HAP-1 (cell line): Measurements from ENCODE around the gene NOL4L.

Experiments used
- DNase-seq, 2 experiments: peaks; one replicate each; pipeline ENCODE4 v3.0.0-alpha.2; 2016 to 2020; ENCODE audit warnings: low spot score in 2 of 2
- H3K27me3 ChIP-seq: fragments of 250-450 bp; sonication (Bioruptor Pico); 2 replicates; pipeline ENCODE4 v1.5.1; 2020; ENCODE audit warnings: low read depth, mild to moderate bottlenecking, moderate library complexity
- H3K36me3 ChIP-seq: fragments of 250-450 bp; sonication (Bioruptor Pico); replicated peaks from 2 replicates; pipeline ENCODE4 v1.5.1; 2020; ENCODE audit warnings: mild to moderate bottlenecking
- H3K4me1 ChIP-seq: fragments of 250-450 bp; sonication (Bioruptor Pico); 2 replicates; pipeline ENCODE4 v1.5.1; 2020; ENCODE audit warnings: mild to moderate bottlenecking
- H3K4me3 ChIP-seq: fragments of 250-450 bp; sonication (Bioruptor Pico); 2 replicates; pipeline ENCODE4 v1.5.1; 2020; ENCODE audit warnings: mild to moderate bottlenecking, moderate library complexity
- H3K9me3 ChIP-seq: fragments of 250-450 bp; sonication (Bioruptor Pico); 2 replicates; pipeline ENCODE4 v1.5.1; 2020; ENCODE audit warnings: mild to moderate bottlenecking, moderate library complexity
- in situ Hi-C: fragments of 300-500 bp; cut with MboI; formaldehyde crosslinking; loops from 3 replicates; pipeline ENCODE4 v1.14.3; 2020; ENCODE audit warnings: low sequenced_read_pairs, inconsistent platforms, mixed read lengths

The NOL4L gene, protein sequence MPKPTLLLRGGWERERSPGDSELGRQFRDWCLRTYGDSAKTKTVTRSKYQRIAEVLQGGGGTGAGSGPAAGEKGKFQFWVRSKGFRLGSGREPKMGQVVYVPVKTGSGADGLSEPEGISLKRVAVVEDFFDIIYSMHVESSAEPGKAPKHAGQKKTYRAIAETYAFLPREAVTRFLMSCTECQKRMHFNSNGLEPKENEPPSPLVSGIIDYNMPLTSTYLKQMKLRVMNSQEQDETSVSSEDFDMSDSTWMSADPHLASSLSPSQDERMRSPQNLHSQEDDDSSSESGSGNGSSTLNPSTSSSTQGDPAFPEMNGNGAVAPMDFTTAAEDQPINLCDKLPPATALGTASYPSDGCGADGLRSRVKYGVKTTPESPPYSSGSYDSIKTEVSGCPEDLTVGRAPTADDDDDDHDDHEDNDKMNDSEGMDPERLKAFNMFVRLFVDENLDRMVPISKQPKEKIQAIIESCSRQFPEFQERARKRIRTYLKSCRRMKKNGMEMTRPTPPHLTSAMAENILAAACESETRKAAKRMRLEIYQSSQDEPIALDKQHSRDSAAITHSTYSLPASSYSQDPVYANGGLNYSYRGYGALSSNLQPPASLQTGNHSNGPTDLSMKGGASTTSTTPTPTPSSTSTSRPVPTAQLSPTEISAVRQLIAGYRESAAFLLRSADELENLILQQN

DNA sequence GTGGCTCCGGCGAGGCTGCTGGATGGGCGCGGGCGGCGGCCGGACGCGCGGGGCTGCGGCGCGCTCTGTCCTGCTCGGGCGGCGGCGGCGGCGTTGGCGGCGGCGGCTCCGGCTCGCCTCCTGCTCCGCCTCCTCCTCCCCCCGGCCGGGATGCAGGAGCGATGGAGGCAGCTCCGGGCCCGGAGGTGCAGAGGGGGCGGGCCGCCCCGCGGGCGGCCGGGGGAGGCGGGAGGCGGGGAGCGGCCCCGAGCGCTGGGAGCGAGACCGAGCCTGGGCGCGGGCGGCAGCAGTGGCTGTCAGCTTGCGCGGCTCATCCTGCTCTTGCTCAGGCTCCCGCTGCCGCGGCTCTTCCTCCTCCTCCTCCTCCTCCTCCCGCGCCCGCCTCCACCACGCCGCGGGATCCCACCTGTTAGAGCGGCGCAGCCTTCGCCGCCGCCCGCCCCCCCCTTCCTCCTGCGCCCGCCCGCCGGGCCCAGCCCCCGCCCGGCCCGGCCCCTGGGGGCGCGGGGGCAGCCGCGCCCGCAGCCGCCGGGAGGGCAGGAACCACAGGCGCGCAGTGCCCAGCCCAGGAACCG is at the start of gene NOL4L:
Gene NOL4L (minus strand): TSS at position 323 of the 575 bp plus-strand sequence. CDS start 443 bp downstream, outside the sequence.
- DNase-seq: peak in 1 of 2 experiments; percentile 56
- H3K4me1 ChIP-seq: no peaks in the 10 kb centered on the region
- peak within 1 kb of the TSS; percentile 46 for H3K4me3 ChIP-seq
- no peaks in the 10 kb centered on the region for H3K36me3 ChIP-seq
- in situ Hi-C loops: no loop called here
- no peaks in the 10 kb centered on the region for H3K9me3 ChIP-seq
- H3K27me3 ChIP-seq: peaks cover 10% of the 10 kb centered on the region

DNA sequence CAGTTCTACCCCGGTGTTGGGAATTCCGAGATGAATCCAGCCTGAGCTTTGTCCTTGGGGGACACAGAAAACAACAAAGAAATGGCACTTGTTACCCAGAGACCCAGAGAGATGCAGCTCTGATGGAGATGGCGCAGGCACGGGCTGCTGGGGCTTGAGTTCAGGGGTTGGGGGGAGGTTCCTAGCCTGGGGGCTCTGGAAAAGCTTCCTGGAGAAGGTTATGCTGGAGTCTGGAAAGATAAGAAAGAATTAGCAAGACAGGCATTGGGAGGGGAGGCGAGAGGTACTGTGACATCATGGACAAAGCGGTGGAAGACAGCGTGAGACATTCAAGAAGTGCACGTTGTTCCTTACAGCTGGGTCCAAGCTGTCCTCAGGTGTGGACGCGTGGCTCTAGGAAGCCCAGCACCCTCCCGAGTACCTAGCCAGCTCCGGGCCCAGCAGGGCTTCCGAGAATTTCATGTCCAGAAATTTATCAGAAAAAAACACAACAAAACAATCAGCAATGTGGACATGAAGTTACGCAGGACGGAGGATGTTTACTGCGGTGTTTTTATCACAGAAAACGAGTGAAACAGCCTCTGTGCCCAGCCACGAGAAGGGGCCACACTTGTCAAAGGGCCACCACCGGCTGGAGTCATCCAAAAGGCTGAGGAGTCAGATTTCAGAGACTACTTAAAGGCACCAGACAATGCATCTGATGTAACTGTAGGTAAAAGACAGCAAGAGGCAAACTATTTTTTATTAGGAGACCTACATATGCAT is 49.1 kb upstream of the NOL4L start:
- no peaks in the 10 kb centered on the region for H3K9me3 ChIP-seq
- no peaks in the 10 kb centered on the region for H3K4me1 ChIP-seq
- H3K4me3 ChIP-seq: no peak overlapping the region
- H3K36me3 ChIP-seq: no peaks in the 10 kb centered on the region
- DNase-seq: no peak
- H3K27me3 ChIP-seq: no peaks in the 10 kb centered on the region
- in situ Hi-C loops: no loop called here

DNA sequence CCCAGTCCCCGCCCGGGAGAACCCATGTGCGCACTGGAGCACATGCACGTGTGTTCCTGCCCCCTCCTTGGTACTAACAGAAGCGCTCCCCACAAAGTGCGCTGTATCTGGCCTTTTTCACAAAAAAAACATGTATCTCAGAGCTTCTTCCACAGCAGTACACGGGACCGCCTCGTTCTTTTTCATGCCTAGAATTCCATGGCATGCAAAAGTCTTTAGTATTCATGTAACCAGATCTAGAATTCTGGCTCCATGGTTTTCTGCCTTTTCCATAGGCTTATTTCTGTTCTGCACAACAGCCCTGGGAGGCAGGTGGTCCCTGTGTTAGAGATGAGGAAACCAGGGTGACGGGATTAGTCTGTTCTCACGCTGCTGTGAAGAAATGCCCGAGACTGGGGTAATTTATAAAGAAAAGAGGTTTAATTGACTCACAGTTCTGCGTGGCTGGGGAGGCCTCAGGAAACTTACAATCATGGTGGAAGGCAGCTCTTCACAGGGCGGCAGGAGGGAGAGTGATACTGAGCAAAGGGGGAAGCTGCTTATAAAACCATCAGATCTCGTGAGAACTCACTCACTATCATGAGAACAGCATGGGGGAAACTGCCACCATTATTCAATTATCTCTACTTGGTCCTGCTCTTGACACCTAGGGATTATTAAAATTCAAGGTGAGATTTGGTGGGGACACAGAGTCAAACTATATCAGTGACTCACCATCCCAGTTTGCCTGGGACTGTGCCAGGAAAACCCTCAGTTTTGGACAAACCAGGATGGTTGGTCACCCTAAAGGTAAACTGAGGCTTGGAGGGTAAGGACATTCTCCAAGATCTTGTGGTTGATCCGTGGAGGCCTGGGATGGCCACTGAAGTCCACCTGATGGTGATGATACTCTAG is 47.6 kb upstream of the NOL4L start:
- in situ Hi-C loops: no loop called here
- Histone ChIP-seq H3K27me3 (no peaks in the 10 kb centered on the region), H3K9me3 (no peaks in the 10 kb centered on the region), H3K4me1 (no peaks in the 10 kb centered on the region), H3K36me3 (no peaks in the 10 kb centered on the region), H3K4me3 (no peak overlapping the region)
- no peak for DNase-seq

DNA sequence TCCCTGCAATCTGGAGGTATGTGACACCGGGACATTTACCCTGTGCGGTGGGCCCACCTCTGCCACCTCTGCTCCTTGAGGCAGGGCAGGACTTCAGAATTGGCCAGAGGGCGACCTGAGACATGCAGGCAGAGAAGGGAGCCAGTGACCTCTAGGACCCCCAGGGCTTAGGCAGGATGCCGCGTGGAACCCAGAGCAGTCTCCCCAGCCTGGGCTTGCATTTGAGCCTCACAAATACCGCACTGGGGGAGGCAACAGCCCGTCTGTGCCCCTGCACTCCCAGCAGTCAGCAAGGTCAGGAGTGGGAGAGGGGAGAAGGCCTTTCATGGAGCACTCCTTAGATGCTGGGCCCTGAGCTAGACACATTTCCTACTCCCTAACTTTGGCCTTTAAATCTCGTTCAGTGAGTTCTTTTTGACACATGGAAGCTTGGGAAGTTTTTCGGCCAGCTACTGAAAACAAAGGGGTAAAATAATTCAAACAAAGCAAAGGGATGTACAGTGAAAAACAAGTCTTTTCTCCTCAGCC is 46.9 kb upstream of the NOL4L start:
- in situ Hi-C loops: no loop called here
- DNase-seq: no peak
- Histone ChIP-seq H3K36me3 (no peaks in the 10 kb centered on the region), H3K27me3 (no peaks in the 10 kb centered on the region), H3K9me3 (no peaks in the 10 kb centered on the region), H3K4me3 (no peak overlapping the region), H3K4me1 (no peaks in the 10 kb centered on the region)

DNA sequence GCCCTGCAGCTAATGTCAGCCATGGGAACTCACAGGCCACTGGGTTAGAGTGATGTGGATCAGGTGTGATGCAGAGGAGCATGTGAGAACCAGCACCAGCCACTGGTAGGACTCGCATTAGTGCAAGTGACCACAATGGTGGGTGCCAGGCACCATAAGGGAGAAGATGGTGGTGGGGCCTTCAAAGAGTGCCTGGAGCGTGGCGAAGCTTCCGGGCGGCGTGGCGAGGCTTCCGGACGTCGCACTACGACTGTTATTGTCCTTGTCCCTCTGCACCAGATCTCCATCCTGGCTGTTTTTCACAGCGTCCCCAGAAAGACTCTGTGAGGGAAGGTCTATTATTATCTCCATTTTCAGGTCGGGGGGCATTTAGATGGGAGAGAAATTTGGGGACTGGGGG is 44.7 kb upstream of the NOL4L start:
- Histone ChIP-seq H3K9me3 (no peaks in the 10 kb centered on the region), H3K27me3 (no peaks in the 10 kb centered on the region), H3K4me1 (no peaks in the 10 kb centered on the region), H3K36me3 (no peaks in the 10 kb centered on the region), H3K4me3 (no peak overlapping the region)
- in situ Hi-C loops: no loop called here
- no peak for DNase-seq

DNA sequence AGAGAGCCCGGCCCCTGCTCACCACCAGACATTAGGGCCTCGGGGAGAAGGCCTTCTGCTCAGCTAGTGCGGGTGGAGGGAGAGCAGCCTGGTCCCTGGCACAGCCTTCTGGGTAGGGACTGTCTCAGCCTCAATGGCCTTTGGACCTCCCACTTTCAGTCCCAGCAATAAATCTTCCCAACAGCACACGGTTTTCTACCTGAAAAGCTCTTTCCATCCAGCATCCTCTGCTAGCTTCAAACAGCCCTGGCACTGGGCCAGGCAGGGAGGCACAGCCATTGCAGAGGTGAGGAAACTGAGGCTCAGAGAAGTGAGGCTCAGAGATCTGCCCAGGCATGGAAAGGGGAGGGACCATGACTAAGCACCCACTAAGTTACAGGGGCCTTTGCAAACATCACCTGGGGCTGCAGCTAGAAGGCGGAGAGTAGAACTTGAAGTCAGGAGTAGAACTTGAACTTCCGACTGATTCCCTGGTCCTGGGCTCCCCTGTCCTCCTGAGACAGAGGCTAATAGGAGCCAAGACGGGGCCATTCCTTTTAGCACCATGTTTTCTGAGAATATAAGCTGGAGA is 43.9 kb upstream of the NOL4L start:
- H3K9me3 ChIP-seq: no peaks in the 10 kb centered on the region
- no peaks in the 10 kb centered on the region for H3K27me3 ChIP-seq
- H3K4me1 ChIP-seq: no peaks in the 10 kb centered on the region
- no peaks in the 10 kb centered on the region for H3K36me3 ChIP-seq
- no peak for DNase-seq
- in situ Hi-C loops: no loop called here
- no peak overlapping the region for H3K4me3 ChIP-seq

DNA sequence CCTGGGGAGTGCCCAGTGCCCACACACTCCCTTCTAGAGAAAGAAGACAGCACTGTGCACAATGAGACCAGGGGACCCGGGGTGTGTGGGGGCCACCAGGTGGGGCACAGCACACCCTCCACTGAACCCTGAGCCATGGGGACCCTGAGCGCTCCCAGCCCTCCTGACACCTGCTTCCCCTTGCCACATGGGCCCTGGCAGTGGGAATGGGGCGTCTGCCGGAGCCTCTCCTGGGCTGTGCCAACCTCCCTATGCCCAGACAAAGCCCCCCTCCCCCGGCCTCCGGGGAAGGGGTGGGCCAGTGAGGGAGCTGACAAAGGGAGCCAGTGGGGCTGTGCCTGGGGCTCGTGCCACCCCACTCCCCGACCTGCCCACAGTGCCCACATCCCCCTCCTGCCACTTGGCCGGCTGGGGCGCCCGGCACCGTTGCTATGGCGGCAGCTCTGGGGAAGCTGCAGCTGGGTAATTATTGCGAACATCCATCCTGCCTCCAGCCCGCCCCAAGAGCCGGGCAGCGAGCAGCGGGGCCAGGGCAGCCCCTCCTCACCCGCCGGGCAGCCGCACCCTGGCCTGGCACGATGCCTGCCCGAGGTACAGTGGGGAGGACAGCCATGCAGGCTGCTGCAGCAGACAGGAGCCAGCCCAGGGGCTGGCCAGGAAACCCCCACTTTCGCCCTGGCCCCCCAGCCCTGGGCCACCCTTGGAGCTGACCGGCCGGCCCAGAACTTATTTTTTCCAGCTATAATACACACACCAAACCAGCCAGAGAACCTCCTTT is 41.9 kb upstream of the NOL4L start:
- no peak overlapping the region for H3K4me3 ChIP-seq
- no peaks in the 10 kb centered on the region for H3K9me3 ChIP-seq
- no peaks in the 10 kb centered on the region for H3K27me3 ChIP-seq
- in situ Hi-C loops: no loop called here
- no peaks in the 10 kb centered on the region for H3K4me1 ChIP-seq
- DNase-seq: no peak
- no peaks in the 10 kb centered on the region for H3K36me3 ChIP-seq

DNA sequence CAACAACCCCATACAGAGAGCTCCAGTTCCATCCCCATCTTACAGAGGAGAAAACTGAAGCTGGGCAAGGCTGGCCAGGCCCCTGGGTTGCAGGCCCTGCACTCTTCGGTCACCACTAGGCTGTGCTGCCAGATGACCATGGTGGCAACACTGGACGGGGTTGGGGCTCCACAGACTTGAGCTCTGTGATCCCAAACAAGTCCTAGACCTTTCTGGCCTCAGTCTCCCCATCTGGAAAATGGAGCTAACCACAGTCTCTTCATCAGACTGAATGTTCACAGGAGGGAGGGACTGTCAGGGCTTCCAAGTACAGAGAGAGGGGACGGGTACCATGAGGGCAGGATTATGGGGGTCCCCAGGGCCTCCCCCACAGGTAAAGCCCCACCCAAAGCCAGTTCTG is 41.3 kb upstream of the NOL4L start:
- no peaks in the 10 kb centered on the region for H3K4me1 ChIP-seq
- H3K27me3 ChIP-seq: no peaks in the 10 kb centered on the region
- H3K4me3 ChIP-seq: no peak overlapping the region
- no peak for DNase-seq
- in situ Hi-C loops: no loop called here
- H3K36me3 ChIP-seq: no peaks in the 10 kb centered on the region
- no peaks in the 10 kb centered on the region for H3K9me3 ChIP-seq

DNA sequence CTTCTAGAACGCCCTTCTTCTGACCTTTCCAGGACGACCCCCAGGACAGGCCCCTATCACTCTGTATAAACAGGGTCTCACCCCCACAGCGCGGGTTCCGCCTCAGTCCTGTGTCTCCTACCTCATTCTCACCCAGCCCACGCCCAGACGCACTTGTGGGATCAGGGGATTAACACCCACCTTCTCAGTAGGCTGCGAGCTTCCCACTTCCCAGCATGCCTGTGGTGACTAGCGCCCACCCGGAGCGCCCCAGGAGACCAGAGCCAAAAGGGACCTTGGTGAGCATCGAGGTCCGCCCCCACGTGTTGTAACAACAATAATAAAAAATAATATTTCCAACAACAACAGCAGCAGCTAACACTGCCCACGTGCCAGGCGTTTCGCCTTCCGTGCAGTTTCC is 40.9 kb upstream of the NOL4L start:
- Histone ChIP-seq H3K27me3 (no peaks in the 10 kb centered on the region), H3K4me3 (no peak overlapping the region), H3K4me1 (no peaks in the 10 kb centered on the region), H3K36me3 (no peaks in the 10 kb centered on the region), H3K9me3 (no peaks in the 10 kb centered on the region)
- DNase-seq: no peak
- in situ Hi-C loops: no loop called here

DNA sequence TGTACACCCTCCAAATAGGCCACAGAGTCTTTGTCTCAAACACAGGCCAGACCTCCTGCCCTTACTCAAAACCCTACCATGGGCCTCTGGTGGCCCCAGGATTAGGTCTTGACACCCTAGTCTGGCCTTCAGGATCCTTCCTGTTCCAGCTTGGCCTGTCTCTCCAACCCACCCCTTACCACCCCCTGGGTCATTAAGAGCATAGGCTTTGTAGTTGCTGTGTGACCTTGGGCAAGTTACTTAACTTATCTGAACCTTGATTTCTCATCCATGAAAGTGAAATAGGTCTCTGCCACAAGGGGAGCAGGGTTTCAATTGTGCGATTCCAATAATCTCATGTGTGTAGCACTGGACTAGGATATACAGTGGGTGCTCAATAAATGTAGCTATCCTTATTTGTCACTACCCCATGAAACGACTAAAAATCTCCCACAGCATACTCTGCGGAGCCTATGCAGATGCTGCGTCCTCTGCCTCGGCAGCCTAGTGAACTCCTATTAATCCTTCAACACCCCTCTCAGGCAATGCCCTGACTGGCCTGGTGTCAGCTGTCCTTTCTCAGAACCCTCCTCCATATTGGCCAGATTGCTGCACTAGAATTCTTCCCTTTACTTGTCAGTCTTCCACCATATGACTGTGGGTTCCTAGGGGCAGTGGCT is 39.7 kb upstream of the NOL4L start:
- Histone ChIP-seq H3K4me3 (no peak overlapping the region), H3K36me3 (no peaks in the 10 kb centered on the region), H3K27me3 (peaks cover under 1% of the 10 kb centered on the region; the same call in 1 of the 2 replicates), H3K4me1 (no peaks in the 10 kb centered on the region), H3K9me3 (no peaks in the 10 kb centered on the region)
- in situ Hi-C loops: no loop called here
- no peak for DNase-seq

DNA sequence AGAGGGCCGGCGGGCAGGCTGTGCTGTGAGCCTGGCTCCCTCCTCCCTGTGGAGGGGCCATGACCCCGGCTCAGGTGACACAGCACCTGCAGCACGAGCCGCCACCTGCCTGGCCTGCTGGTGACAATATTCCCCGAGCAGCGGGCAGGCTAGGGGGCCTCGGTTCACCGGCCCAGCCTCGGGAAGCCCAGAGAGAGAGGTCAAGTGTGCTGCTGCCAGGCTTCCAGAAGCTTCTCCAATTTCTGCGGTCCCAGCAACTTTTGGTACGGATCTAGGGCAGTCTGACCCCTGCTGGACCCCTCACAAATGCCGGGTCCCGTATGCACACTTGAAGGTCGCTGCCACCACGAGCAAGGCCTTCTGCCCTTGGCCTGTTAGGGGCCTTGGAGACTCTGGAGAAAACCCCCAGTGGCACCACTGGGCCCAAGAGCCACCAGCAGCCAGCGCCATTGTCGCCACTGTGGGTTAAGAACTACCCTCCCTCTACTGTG is 38.6 kb upstream of the NOL4L start:
- in situ Hi-C loops: no loop called here
- Histone ChIP-seq H3K27me3 (peaks cover 2% of the 10 kb centered on the region; the same call in 1 of the 2 replicates), H3K36me3 (no peaks in the 10 kb centered on the region), H3K4me3 (no peak overlapping the region), H3K9me3 (no peaks in the 10 kb centered on the region), H3K4me1 (no peaks in the 10 kb centered on the region)
- DNase-seq: no peak
